Gastroesophageal sphincter (tissue), 3 donors: ENCODE measurements around the gene EMCN.

Experiments
- POLR2A ChIP-seq, 2 donors: fragments of 450-650 bp; IDR thresholded peaks; one replicate each; pipeline ENCODE4 v1.6.1; 2017; ENCODE audit warnings: antibody characterized with exemption in 2 of 2, mild to moderate bottlenecking in 2 of 2, moderate library complexity in 1 of 2
- POLR2AphosphoS5 ChIP-seq: sonication (generic); formaldehyde crosslinking; IDR thresholded peaks from one replicate; pipeline ENCODE4 v1.6.1; 2017; ENCODE audit warnings: antibody characterized with exemption
- TF ChIP-seq, protein P1 (sequence below), 4 experiments: fragments of 200-600 bp in 2 of 4; fragments of 450-650 bp in 2 of 4; sonication (generic) in 1 of 4; IDR thresholded peaks; one replicate each; pipeline ENCODE4 v1.5.1; 2017 to 2019; ENCODE audit warnings: antibody characterized with exemption in 4 of 4, mild to moderate bottlenecking in 2 of 4, moderate library complexity in 2 of 4

DNA sequence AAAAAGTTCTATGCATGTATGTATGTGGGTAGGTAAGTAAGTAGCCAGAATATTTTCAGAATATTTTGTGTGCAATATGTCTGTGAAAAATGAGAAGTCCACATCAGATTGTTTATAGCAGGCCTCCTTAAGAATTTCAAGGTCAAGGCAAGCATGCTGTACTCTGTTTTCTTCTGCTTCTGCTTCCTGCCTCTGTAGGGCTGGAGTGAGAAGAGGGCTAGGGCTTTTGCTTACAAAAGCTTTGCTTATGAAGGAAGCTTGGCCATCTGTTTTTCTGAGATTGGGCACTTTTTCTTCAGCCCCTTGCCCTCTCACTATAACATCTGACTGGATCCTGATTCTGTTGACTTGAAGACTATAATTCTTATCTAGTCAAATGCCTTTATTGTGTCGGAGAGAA, 150.4 kb downstream of the EMCN start:
- TF ChIP-seq, protein P1, sequence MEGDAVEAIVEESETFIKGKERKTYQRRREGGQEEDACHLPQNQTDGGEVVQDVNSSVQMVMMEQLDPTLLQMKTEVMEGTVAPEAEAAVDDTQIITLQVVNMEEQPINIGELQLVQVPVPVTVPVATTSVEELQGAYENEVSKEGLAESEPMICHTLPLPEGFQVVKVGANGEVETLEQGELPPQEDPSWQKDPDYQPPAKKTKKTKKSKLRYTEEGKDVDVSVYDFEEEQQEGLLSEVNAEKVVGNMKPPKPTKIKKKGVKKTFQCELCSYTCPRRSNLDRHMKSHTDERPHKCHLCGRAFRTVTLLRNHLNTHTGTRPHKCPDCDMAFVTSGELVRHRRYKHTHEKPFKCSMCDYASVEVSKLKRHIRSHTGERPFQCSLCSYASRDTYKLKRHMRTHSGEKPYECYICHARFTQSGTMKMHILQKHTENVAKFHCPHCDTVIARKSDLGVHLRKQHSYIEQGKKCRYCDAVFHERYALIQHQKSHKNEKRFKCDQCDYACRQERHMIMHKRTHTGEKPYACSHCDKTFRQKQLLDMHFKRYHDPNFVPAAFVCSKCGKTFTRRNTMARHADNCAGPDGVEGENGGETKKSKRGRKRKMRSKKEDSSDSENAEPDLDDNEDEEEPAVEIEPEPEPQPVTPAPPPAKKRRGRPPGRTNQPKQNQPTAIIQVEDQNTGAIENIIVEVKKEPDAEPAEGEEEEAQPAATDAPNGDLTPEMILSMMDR (IDR thresholded peaks at IDR 0.05), result no peak
- TF ChIP-seq POLR2A (IDR thresholded peaks at IDR 0.05), result no peak
- no peak for TF ChIP-seq POLR2AphosphoS5
